ENCODE data around the gene PLEKHG4B. TPM values are rescaled to one million over a fixed set of nuclear protein-coding genes. Genes with fewer than 3 reads are reported as not detected.

PLEKHG4B gene
- total and polyA plus RNA-seq, 10 donors, result under 0.01 to 0.51 (median 0.20) TPM; not detected in 2

- peaks cover 0 to 28% (median 24%) of the 10 kb centered on the region in 6 donors for H3K4me1 ChIP-seq
- 71 to 83% (median 78%) methylated on average over 11 of the region's 11 CpGs for WGBS, 5 donors
- no peak overlapping the region for H3K4me3 ChIP-seq
- H3K36me3 ChIP-seq, result no peaks in the 10 kb centered on the region
- peak; percentile 65 for DNase-seq
- H3K27me3 ChIP-seq (replicated peaks in 1 of 7), result peaks cover 0 to 56% (median 14%) of the 10 kb centered on the region in 7 donors
- H3K27ac ChIP-seq, result no peak overlapping the region
- intact Hi-C loops (cut with DNase I; ENCODE audit: low total_unique reads), result no loop called here
- H3K9me3 ChIP-seq, result no peaks in the 10 kb centered on the region
- TF ChIP-seq CTCF (IDR thresholded peaks at IDR 0.05 in 8 of 11, conservative IDR thresholded peaks at IDR 0.05 in 3 of 11), result no peak
Observed at GRCh38 chr5:189976-190365, 98.0 kb downstream of the PLEKHG4B start.

GRCh38 chr5:190366-191035, 98.5 kb downstream of the PLEKHG4B start:
- Histone ChIP-seq H3K36me3 (no peaks in the 10 kb centered on the region), H3K27me3 (replicated peaks in 1 of 7) (peaks cover 0 to 56% (median 14%) of the 10 kb centered on the region in 7 donors), H3K9me3 (no peaks in the 10 kb centered on the region), H3K4me1 (peaks cover 0 to 28% (median 24%) of the 10 kb centered on the region in 6 donors), H3K4me3 (peak overlapping the region in 1 of 8 donors; percentile 57), H3K27ac (no peak overlapping the region)
- 52 to 75% (median 65%) methylated on average over 15 to 16 of the region's 16 CpGs for WGBS, 5 donors
- intact Hi-C loops (cut with DNase I; ENCODE audit: low total_unique reads), result no loop called here
- no peak for TF ChIP-seq CTCF (IDR thresholded peaks at IDR 0.05 in 8 of 11, conservative IDR thresholded peaks at IDR 0.05 in 3 of 11)
- no peak for TF ChIP-seq POLR2A (IDR thresholded peaks at IDR 0.05)
- TF ChIP-seq POLR2AphosphoS5 (IDR thresholded peaks at IDR 0.05), result no peak
- DNase-seq, result no peak

- H3K36me3 ChIP-seq, result no peaks in the 10 kb centered on the region
- 16 to 26% (median 23%) methylated on average over 34 to 56 of the region's 56 CpGs for WGBS, 5 donors
- peak within 1 kb of the TSS in 1 of 8 donors; percentile 17 for H3K27ac ChIP-seq
- intact Hi-C loops (cut with DNase I; ENCODE audit: low total_unique reads), result no loop called here
- H3K4me3 ChIP-seq, result peak within 1 kb of the TSS in 2 of 8 donors; percentile 10 to 57
- H3K27me3 ChIP-seq (replicated peaks in 1 of 7), result peaks cover 0 to 56% (median 14%) of the 10 kb centered on the region in 7 donors
- TF ChIP-seq POLR2AphosphoS5 (IDR thresholded peaks at IDR 0.05) (no peak), CTCF (IDR thresholded peaks at IDR 0.05 in 8 of 11, conservative IDR thresholded peaks at IDR 0.05 in 3 of 11) (no peak), POLR2A (IDR thresholded peaks at IDR 0.05) (no peak)
- DNase-seq, result peak; percentile 84
- no peaks in the 10 kb centered on the region for H3K9me3 ChIP-seq
- peaks cover 0 to 28% (median 24%) of the 10 kb centered on the region in 6 donors for H3K4me1 ChIP-seq
Observed at GRCh38 chr5:191036-191948, 99.3 kb downstream of the PLEKHG4B start, which contains the start of gene LRRC14B. Gene LRRC14B, plus strand, starts transcription at chr5:191495. Its CDS starts 44 bp downstream, at chr5:191539.

Data from spleen (tissue), 11 donors.